HG03066 (cell line): ENCODE measurements around the gene HEXD.
A peak's percentile ranks its signal among the peaks of the same experiment; 100 is the strongest.
"Not testable (repeated sequence)": the region's sequence is repeated elsewhere in the genome, so short reads cannot be mapped to it uniquely, and the experiment has no call there.

Source experiments
- ATAC-seq: cut with Tn5 transposase; IDR thresholded peaks from one replicate; pipeline ENCODE4 v1.9.1; 2021; ENCODE audit warnings: low read depth; ENCODE audit not compliant: unreplicated experiment

The HEXD gene

GRCh38 chr17:82450357-82451106 is 32.4 kb downstream of the HEXD start, which contains the start of gene CYBC1:
Gene CYBC1, minus strand, starts transcription at chr17:82450752. Its CDS starts 1,498 bp downstream, at chr17:82449254.
- peak; percentile 41 for ATAC-seq

- no peak for ATAC-seq
Measured at GRCh38 chr17:82452162-82452561, 34.0 kb downstream of the HEXD start.

- not testable (repeated sequence) for ATAC-seq
Measured at GRCh38 chr17:82453151-82453550, 35.0 kb downstream of the HEXD start.

- ATAC-seq: not testable (repeated sequence)
Measured at GRCh38 chr17:82453706-82454105, 35.6 kb downstream of the HEXD start.

- no peak for ATAC-seq
Measured at GRCh38 chr17:82457073-82457928, 39.2 kb downstream of the HEXD start.

- ATAC-seq: no peak
Measured at GRCh38 chr17:82457929-82458178, 39.7 kb downstream of the HEXD start.

- peak; percentile 95 for ATAC-seq
Measured at GRCh38 chr17:82458179-82458884, 40.2 kb downstream of the HEXD start, which contains the start of gene NARF. Gene NARF, plus strand, starts transcription at chr17:82458741. Its CDS starts 63 bp downstream, at chr17:82458804.

- peak; percentile 13 for ATAC-seq
Measured at GRCh38 chr17:82458885-82459424, 40.8 kb downstream of the HEXD start.

- not testable (repeated sequence) for ATAC-seq
Measured at GRCh38 chr17:82459936-82460335, 41.8 kb downstream of the HEXD start.

- no peak for ATAC-seq
Measured at GRCh38 chr17:82461827-82462524, 43.8 kb downstream of the HEXD start.

- ATAC-seq: no peak
Measured at GRCh38 chr17:82463391-82463790, 45.2 kb downstream of the HEXD start.

GRCh38 chr17:82463925-82464566 is 45.9 kb downstream of the HEXD start:
- ATAC-seq: no peak

GRCh38 chr17:82464567-82464929 is 46.4 kb downstream of the HEXD start:
- ATAC-seq: no peak

- ATAC-seq: no peak
Measured at GRCh38 chr17:82465023-82465603, 47.0 kb downstream of the HEXD start.

- no peak for ATAC-seq
Measured at GRCh38 chr17:82468692-82469091, 50.5 kb downstream of the HEXD start.

GRCh38 chr17:82470065-82470464 is 51.9 kb downstream of the HEXD start:
- no peak for ATAC-seq

- ATAC-seq: no peak
Measured at GRCh38 chr17:82474223-82475010, 56.3 kb downstream of the HEXD start.

- ATAC-seq: no peak
Measured at GRCh38 chr17:82475458-82475857, 57.3 kb downstream of the HEXD start.

- ATAC-seq: no peak
Measured at GRCh38 chr17:82477934-82478333, 59.8 kb downstream of the HEXD start.
